Sciatic nerve (tissue), 2 donors: ENCODE data around the gene IGLL1. TPM values are rescaled to one million over a fixed set of nuclear protein-coding genes. Genes with fewer than 3 reads are reported as not detected.
"Not testable (repeated sequence)": the region's sequence is repeated elsewhere in the genome, so short reads cannot be mapped to it uniquely, and the experiment has no call there.

Experiments
- ATAC-seq: fragments of 200-7000 bp; cut with Tn5 transposase; one replicate; pipeline ENCODE4 v1.9.1; 2020; ENCODE audit warnings: mild to moderate bottlenecking, moderate library complexity
- DNase-seq: peaks from one replicate; pipeline ENCODE4 v3.0.0-alpha.2; 2020; ENCODE audit warnings: low spot score
- intact Hi-C: fragments of 100-400 bp; cut with DNase I; formaldehyde crosslinking; loops from one replicate; pipeline ENCODE4 v1.14.2; 2022
- total RNA-seq: library from RNA; stranded (reverse); fragmentation: NEBNext Ultra II Directional; extraction: Animal tissue kit (Norgen Biotek cat#: 25700); gene quantifications from one replicate; pipeline ENCODE4 v1.2.1, GENCODE V29; 2021
- donor health status: DM: no; HTN: no; CAD: no.
- donor health status: DM: no; HTN: no; CAD: no.

IGLL1 gene
- total RNA-seq, 1 donor from 2014 or later = not detected

GRCh38 chr22:23548501-23549197 lies 31.4 kb downstream of the IGLL1 start:
- ATAC-seq (no peak), DNase-seq (peak; percentile 45)
- intact Hi-C loops = no loop called here

GRCh38 chr22:23547818-23548500 lies 32.1 kb downstream of the IGLL1 start:
- peak; percentile 27 for DNase-seq
- intact Hi-C loops = no loop called here
- ATAC-seq = no peak

- intact Hi-C loops, ATAC-seq, DNase-seq: not testable (repeated sequence)
These were observed 32.7 kb downstream of the IGLL1 start for GRCh38 chr22:23547382-23547781.

- ATAC-seq = no peak
- intact Hi-C loops = no loop called here
- no peak for DNase-seq
These were observed 35.2 kb downstream of the IGLL1 start for GRCh38 chr22:23544852-23545251.

- ATAC-seq, intact Hi-C loops, DNase-seq: not testable (repeated sequence)
These were observed 36.5 kb downstream of the IGLL1 start for GRCh38 chr22:23543506-23544000.

- intact Hi-C loops = no loop called here
- DNase-seq = no peak
- no peak for ATAC-seq
These were observed 37.2 kb downstream of the IGLL1 start for GRCh38 chr22:23542933-23543332.

- intact Hi-C loops = not testable (repeated sequence)
These were observed 37.7 kb downstream of the IGLL1 start for GRCh38 chr22:23542391-23542790.

DNA sequence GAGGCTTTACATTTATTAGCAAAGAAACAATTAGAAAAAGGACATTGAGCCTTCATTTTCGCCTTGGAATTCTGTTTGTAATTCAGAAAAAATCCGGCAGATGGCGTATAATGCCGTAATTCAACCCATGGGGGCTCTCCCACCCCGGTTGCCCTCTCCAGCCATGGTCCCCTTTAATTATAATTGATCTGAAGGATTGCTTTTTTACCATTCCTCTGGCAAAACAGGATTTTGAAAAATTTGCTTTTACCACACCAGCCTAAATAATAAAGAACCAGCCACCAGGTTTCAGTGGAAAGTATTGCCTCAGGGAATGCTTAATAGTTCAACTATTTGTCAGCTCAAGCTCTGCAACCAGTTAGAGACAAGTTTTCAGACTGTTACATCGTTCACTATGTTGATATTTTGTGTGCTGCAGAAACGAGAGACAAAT lies 38.2 kb downstream of the IGLL1 start:
- DNase-seq, ATAC-seq, intact Hi-C loops: not testable (repeated sequence)

More at GRCh38 chr22:23542391-23542790, 37.7 kb downstream of the IGLL1 start:
- not testable (repeated sequence) for ATAC-seq, DNase-seq

DNA sequence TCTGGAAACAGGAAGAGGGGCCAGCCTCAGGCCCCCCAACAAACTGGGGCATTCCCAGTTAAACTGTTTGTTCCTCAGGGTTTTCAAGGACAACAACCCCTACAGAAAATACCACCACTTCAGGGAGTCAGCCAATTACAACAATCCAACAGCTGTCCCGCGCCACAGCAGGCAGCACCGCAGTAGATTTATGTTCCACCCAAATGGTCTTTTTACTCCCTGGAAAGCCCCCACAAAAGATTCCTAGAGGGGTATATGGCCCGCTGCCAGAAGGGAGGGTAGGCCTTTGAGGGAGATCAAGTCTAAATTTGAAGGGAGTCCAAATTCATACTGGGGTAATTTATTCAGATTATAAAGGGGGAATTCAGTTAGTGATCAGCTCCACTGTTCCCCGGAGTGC lies 39.3 kb downstream of the IGLL1 start:
- ATAC-seq, DNase-seq, intact Hi-C loops: not testable (repeated sequence)

- not testable (repeated sequence) for ATAC-seq, DNase-seq
- intact Hi-C loops = loop anchor here (10.0 kb wide), 1 partner anchor 225 kb away; no protein-coding TSS in a partner anchor
These were observed 40.3 kb downstream of the IGLL1 start for GRCh38 chr22:23539839-23540198.

GRCh38 chr22:23539135-23539838 lies 40.8 kb downstream of the IGLL1 start:
- intact Hi-C loops = loop anchor here (10.0 kb wide), 1 partner anchor 224 kb away; no protein-coding TSS in a partner anchor
- peak; percentile 96 for ATAC-seq

GRCh38 chr22:23538696-23539030 lies 41.4 kb downstream of the IGLL1 start:
- intact Hi-C loops = loop anchor here (10.0 kb wide), 1 partner anchor 224 kb away; no protein-coding TSS in a partner anchor
- DNase-seq, ATAC-seq: not testable (repeated sequence)

More at GRCh38 chr22:23539135-23539838, 40.8 kb downstream of the IGLL1 start:
- DNase-seq = peak; percentile 87

GRCh38 chr22:23537830-23538695 lies 42.0 kb downstream of the IGLL1 start:
- intact Hi-C loops = loop anchor here (10.0 kb wide), 1 partner anchor 223 kb away; no protein-coding TSS in a partner anchor
- not testable (repeated sequence) for ATAC-seq
- peak; percentile 49 for DNase-seq

DNA sequence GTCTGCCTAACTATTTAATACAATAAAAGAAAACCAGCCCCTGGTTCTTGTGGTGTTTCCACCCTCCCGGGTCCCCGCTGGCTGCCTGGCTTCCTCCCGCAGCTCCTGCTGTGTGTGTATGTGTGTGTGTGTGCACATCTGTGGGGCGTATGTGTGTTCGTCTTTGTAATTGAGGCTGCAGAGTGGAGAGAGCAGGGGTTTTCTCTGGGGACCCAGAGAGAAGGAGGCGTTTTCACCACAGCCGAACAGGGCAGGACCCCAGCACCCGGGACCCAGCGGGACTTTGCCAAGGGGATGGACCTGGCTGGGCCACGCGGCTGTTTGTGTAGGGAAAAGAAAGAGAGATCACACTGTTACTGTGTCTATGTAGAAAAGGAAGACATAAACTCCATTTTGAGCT lies 42.7 kb downstream of the IGLL1 start:
- intact Hi-C loops = loop anchor here (10.0 kb wide), 1 partner anchor 223 kb away; no protein-coding TSS in a partner anchor
- ATAC-seq (peak; percentile 65), DNase-seq (peak; percentile 60)

DNA sequence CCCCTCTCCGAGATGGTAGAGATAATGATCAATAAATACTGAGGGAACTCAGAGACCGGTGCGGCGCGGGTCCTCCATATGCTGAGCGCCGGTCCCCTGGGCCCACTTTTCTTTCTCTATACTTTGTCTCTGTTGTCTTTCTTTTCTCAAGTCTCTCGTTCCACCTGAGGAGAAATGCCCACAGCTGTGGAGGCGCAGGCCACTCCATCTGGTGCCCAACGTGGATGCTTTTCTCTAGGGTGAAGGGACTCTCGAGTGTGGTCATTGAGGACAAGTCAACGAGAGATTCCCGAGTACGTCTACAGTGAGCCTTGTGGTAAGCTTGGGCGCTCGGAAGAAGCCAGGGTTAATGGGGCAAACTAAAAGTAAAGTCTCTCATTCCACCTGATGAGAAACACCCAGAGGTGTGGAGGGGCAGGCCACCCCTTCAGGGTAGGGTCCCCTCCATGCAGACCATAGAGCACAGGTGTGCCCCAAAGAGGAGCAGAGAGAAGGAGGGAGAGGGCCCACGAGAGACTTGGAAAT lies 43.2 kb downstream of the IGLL1 start:
- intact Hi-C loops = loop anchor here (10.0 kb wide), 1 partner anchor 222 kb away; no protein-coding TSS in a partner anchor
- no peak for DNase-seq

DNA sequence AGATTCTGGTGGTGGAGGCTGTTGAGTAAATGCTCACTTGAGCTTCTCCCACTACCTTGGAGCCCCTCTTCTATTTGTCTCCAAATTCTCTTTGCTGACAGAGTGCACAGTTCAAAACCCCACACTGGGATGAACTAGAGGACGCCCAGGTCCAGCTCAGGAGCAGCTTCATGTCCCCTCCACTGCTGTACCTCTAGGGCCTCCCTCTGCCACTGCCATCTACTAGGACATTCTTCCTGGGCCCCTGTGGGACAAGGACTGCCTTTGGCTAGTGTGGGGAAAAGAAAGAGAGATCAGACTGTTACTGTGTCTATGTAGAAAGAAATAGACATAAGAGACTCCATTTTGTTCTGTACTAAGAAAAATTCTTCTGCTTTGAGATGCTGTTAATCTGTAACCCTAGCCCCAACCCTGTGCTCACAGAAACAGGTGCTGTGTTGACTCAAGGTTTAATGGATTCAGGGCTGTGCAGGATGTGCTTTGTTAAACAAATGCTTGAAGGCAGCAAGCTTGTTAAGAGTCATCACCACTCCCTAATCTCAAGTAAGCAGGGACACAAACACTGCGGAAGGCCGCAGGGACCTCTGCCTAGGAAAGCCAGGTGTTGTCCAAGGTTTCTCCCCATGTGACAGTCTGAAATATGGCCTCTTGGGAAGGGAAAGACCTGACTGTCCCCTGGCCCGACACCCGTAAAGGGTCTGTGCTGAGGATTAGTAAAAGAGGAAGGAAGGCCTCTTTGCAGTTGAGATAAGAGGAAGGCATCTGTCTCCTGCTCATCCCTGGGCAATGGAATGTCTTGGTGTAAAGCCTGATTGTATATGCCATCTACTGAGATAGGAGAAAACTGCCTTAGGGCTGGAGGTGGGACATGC lies 44.1 kb downstream of the IGLL1 start:
- intact Hi-C loops = loop anchor here (10.0 kb wide), 1 partner anchor 221 kb away; no protein-coding TSS in a partner anchor
- not testable (repeated sequence) for ATAC-seq, DNase-seq

More for the DNA sequence above, 43.2 kb downstream of the IGLL1 start:
- ATAC-seq = no peak
